Caco-2 (cell line): ENCODE results near the gene SLC25A42. TPM values are rescaled to one million over a fixed set of nuclear protein-coding genes. Genes with fewer than 3 reads are reported as not detected.

Source experiments
- BruUV-seq: library from RNA; stranded (reverse); fragments of 400-500 nt; replicated peaks from 2 replicates; lab custom pipeline; 2021; lab: Mats Ljungman, UMichigan
- CTCF ChIA-PET: fragments of 300-600 bp; sonication (Branson Sonifier 250); formaldehyde crosslinking; loops from one replicate; lab custom pipeline; 2022; ENCODE audit warnings: antibody characterized with exemption; lab: Charles Lee
- POLR2A ChIA-PET: fragments of 300-600 bp; sonication (Branson Sonifier 250); formaldehyde crosslinking; loops from one replicate; lab custom pipeline; 2022; ENCODE audit warnings: antibody characterized with exemption; lab: Charles Lee
- DNase-seq, 2 experiments: peaks; one replicate each; pipeline versions ENCODE4 v3.0.0 to v3.0.0-alpha.2; 2020 to 2022
- H3K27me3 ChIP-seq: replicated peaks from 2 replicates; pipeline ENCODE4 v1.6.0; 2011; ENCODE audit warnings: low read length; ENCODE audit not compliant: control insufficient read depth, insufficient read depth
- H3K36me3 ChIP-seq: 2 replicates; pipeline ENCODE4 v1.5.1; 2011; ENCODE audit warnings: low read length; ENCODE audit not compliant: control insufficient read depth, insufficient read depth
- H3K4me1 ChIP-seq: fragments of 250-450 bp; sonication (Bioruptor Pico); 2 replicates; pipeline ENCODE4 v1.5.1; 2020; ENCODE audit warnings: mild to moderate bottlenecking
- H3K4me3 ChIP-seq: 2 replicates; pipeline ENCODE4 v1.5.1; 2011; ENCODE audit warnings: low read depth, mild to moderate bottlenecking, control low read depth, low read length
- H3K9me3 ChIP-seq: fragments of 250-450 bp; sonication (Bioruptor Pico); 2 replicates; pipeline ENCODE4 v1.5.1; 2020; ENCODE audit warnings: mild to moderate bottlenecking, moderate library complexity
- H3K27ac Mint-ChIP-seq: one replicate; pipeline ENCODE4 v1.8.0; 2022; ENCODE audit warnings: mixed read lengths; ENCODE audit not compliant: unreplicated experiment
- H3K27me3 Mint-ChIP-seq: one replicate; pipeline ENCODE4 v1.8.0; 2022; ENCODE audit warnings: mixed read lengths; ENCODE audit not compliant: insufficient read depth, unreplicated experiment
- H3K36me3 Mint-ChIP-seq: one replicate; pipeline ENCODE4 v1.8.0; 2022; ENCODE audit warnings: mild to moderate bottlenecking, mixed read lengths; ENCODE audit not compliant: insufficient read depth, unreplicated experiment
- H3K4me1 Mint-ChIP-seq: one replicate; pipeline ENCODE4 v1.8.0; 2022; ENCODE audit warnings: low read depth, mixed read lengths; ENCODE audit not compliant: unreplicated experiment
- H3K4me3 Mint-ChIP-seq: one replicate; pipeline ENCODE4 v1.8.0; 2022; ENCODE audit warnings: mild to moderate bottlenecking, moderate library complexity, mixed read lengths; ENCODE audit not compliant: unreplicated experiment
- H3K9me3 Mint-ChIP-seq: one replicate; pipeline ENCODE4 v1.8.0; 2022; ENCODE audit warnings: mixed read lengths; ENCODE audit not compliant: unreplicated experiment
- CTCF ChIP-seq, 2 experiments: fragments of 200-600 bp in 1 of 2; IDR thresholded peaks; 1 replicate in 1 of 2; 2 replicates in 1 of 2; pipeline versions ENCODE4 v1.5.1 to v1.8.0; 2011 to 2022; ENCODE audit warnings: antibody characterized with exemption in 1 of 2, control low read depth in 1 of 2, inconsistent platforms in 1 of 2, low read depth in 1 of 2, low read length in 1 of 2, mild to moderate bottlenecking in 1 of 2, moderate library complexity in 1 of 2; ENCODE audit not compliant: insufficient read depth in 1 of 2, severe bottlenecking in 1 of 2, unreplicated experiment in 1 of 2
- intact Hi-C: fragments of 100-400 bp; cut with micrococcal nuclease; formaldehyde crosslinking; loops from one replicate; pipeline ENCODE4 v1.10.0; 2022; ENCODE audit not compliant: unreplicated experiment
- total RNA-seq: library from RNA; stranded (reverse); gene quantifications from 2 replicates; pipeline ENCODE4 v1.2.3, GENCODE V29; 2022

Gene SLC25A42
- total RNA-seq, 1 experiment from 2014 or later, result 4.5 TPM

GRCh38 chr19:19054939-19055440 is 8.8 kb upstream of the SLC25A42 start:
- H3K27me3 Mint-ChIP-seq, result no peaks in the 10 kb centered on the region
- intact Hi-C loops, result loop anchor here (2.0 kb wide), 1 partner anchor 58 kb away; no protein-coding TSS in a partner anchor

GRCh38 chr19:19055701-19056100 is 8.1 kb upstream of the SLC25A42 start:
- peaks cover 7% of the 10 kb centered on the region for H3K36me3 ChIP-seq
- H3K4me3 ChIP-seq, result no peak overlapping the region
- no peak overlapping the region for H3K4me3 Mint-ChIP-seq
- no peak for DNase-seq
- no peaks in the 10 kb centered on the region for H3K27me3 ChIP-seq
- POLR2A ChIA-PET, result no interaction called here
- no peaks in the 10 kb centered on the region for H3K4me1 Mint-ChIP-seq
- H3K27me3 Mint-ChIP-seq, result no peaks in the 10 kb centered on the region
- H3K36me3 Mint-ChIP-seq, result peaks cover 27% of the 10 kb centered on the region
- H3K27ac Mint-ChIP-seq, result no peak overlapping the region
- TF ChIP-seq CTCF (IDR thresholded peaks at IDR 0.05; ENCODE audit: insufficient read depth in 1 of 2, low read depth in 1 of 2, low read length in 1 of 2, severe bottlenecking in 1 of 2, unreplicated experiment in 1 of 2), result no peak
- no peaks in the 10 kb centered on the region for H3K9me3 Mint-ChIP-seq
- H3K9me3 ChIP-seq, result no peaks in the 10 kb centered on the region
- CTCF ChIA-PET, result no interaction called here
- intact Hi-C loops, result loop anchor here (2.0 kb wide), 1 partner anchor 57 kb away; no protein-coding TSS in a partner anchor
- H3K4me1 ChIP-seq, result no peaks in the 10 kb centered on the region
- no TSS peak for BruUV-seq

More at GRCh38 chr19:19054939-19055440, 8.8 kb upstream of the SLC25A42 start:
- peaks cover 7% of the 10 kb centered on the region for H3K36me3 ChIP-seq
- H3K27ac Mint-ChIP-seq, result no peak overlapping the region
- no peak overlapping the region for H3K4me3 Mint-ChIP-seq
- H3K36me3 Mint-ChIP-seq, result peaks cover 27% of the 10 kb centered on the region
- no peaks in the 10 kb centered on the region for H3K27me3 ChIP-seq
- H3K9me3 ChIP-seq, result no peaks in the 10 kb centered on the region
- H3K4me3 ChIP-seq, result no peak overlapping the region
- no peaks in the 10 kb centered on the region for H3K4me1 ChIP-seq
- ChIA-PET POLR2A (no interaction called here), CTCF (no interaction called here)
- BruUV-seq, result no TSS peak
- H3K9me3 Mint-ChIP-seq, result no peaks in the 10 kb centered on the region
- TF ChIP-seq CTCF (IDR thresholded peaks at IDR 0.05; ENCODE audit: insufficient read depth in 1 of 2, low read depth in 1 of 2, low read length in 1 of 2, severe bottlenecking in 1 of 2, unreplicated experiment in 1 of 2), result no peak
- H3K4me1 Mint-ChIP-seq, result no peaks in the 10 kb centered on the region
- DNase-seq, result no peak

- CTCF ChIA-PET, result no interaction called here
- H3K4me3 ChIP-seq, result no peak overlapping the region
- no peaks in the 10 kb centered on the region for H3K27me3 Mint-ChIP-seq
- no peaks in the 10 kb centered on the region for H3K4me1 Mint-ChIP-seq
- no peaks in the 10 kb centered on the region for H3K4me1 ChIP-seq
- POLR2A ChIA-PET, result no interaction called here
- H3K9me3 ChIP-seq, result no peaks in the 10 kb centered on the region
- no TSS peak for BruUV-seq
- TF ChIP-seq CTCF (IDR thresholded peaks at IDR 0.05; ENCODE audit: insufficient read depth in 1 of 2, low read depth in 1 of 2, low read length in 1 of 2, severe bottlenecking in 1 of 2, unreplicated experiment in 1 of 2), result no peak
- no peak overlapping the region for H3K27ac Mint-ChIP-seq
- peaks cover 5% of the 10 kb centered on the region for H3K36me3 ChIP-seq
- no peaks in the 10 kb centered on the region for H3K9me3 Mint-ChIP-seq
- peaks cover 19% of the 10 kb centered on the region for H3K36me3 Mint-ChIP-seq
- DNase-seq, result no peak
- no peaks in the 10 kb centered on the region for H3K27me3 ChIP-seq
- no peak overlapping the region for H3K4me3 Mint-ChIP-seq
- intact Hi-C loops, result no loop called here
Measured at GRCh38 chr19:19056636-19057275, 7.0 kb upstream of the SLC25A42 start.
